Measurements from ENCODE around the gene STK32B. TPM values are rescaled to one million over a fixed set of nuclear protein-coding genes. Genes with fewer than 3 reads are reported as not detected.

Gene STK32B
- total and polyA plus RNA-seq, 8 donors = 0.90 to 5.1 (median 3.3) TPM

DNA sequence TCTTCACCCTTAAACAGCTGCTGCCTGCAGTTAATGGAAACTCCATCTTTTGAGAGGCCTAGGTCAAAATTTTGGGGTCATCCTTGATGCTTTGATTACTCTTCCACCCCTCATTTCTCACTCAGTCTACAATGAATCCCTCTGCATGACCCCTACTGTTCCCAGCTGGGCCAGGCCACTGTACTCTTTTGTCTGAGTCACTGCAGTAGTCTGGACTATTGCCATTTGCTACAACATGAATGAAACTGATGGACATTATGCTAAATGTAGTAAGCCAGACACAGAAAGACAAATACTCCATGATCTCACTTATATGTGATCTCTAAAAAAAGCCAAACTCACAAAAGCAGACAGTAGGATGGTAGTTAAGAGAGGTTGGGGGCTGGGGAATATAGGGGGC lies 28.3 kb downstream of the STK32B start:
- no peak overlapping the region for H3K27ac ChIP-seq
- DNase-seq = no peak
- intact Hi-C loops (cut with DNase I) = no loop called here
- TF ChIP-seq, protein P1, sequence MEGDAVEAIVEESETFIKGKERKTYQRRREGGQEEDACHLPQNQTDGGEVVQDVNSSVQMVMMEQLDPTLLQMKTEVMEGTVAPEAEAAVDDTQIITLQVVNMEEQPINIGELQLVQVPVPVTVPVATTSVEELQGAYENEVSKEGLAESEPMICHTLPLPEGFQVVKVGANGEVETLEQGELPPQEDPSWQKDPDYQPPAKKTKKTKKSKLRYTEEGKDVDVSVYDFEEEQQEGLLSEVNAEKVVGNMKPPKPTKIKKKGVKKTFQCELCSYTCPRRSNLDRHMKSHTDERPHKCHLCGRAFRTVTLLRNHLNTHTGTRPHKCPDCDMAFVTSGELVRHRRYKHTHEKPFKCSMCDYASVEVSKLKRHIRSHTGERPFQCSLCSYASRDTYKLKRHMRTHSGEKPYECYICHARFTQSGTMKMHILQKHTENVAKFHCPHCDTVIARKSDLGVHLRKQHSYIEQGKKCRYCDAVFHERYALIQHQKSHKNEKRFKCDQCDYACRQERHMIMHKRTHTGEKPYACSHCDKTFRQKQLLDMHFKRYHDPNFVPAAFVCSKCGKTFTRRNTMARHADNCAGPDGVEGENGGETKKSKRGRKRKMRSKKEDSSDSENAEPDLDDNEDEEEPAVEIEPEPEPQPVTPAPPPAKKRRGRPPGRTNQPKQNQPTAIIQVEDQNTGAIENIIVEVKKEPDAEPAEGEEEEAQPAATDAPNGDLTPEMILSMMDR (IDR thresholded peaks at IDR 0.05) = no peak
- H3K4me3 ChIP-seq = no peak overlapping the region
- H3K27me3 ChIP-seq = no peaks in the 10 kb centered on the region
- H3K4me1 ChIP-seq = no peaks in the 10 kb centered on the region
- H3K36me3 ChIP-seq = no peaks in the 10 kb centered on the region
- ATAC-seq = no peak
- H3K9me3 ChIP-seq = peaks cover 0 to 22% of the 10 kb centered on the region in 2 donors

- ATAC-seq (no peak), DNase-seq (no peak)
- intact Hi-C loops (cut with DNase I) = no loop called here
- Histone ChIP-seq H3K9me3 (peaks cover 0 to 28% of the 10 kb centered on the region in 2 donors), H3K4me1 (no peaks in the 10 kb centered on the region), H3K27me3 (no peaks in the 10 kb centered on the region), H3K4me3 (no peak overlapping the region), H3K27ac (no peak overlapping the region), H3K36me3 (no peaks in the 10 kb centered on the region)
- TF ChIP-seq, protein P1 (IDR thresholded peaks at IDR 0.05) = no peak
Observed at GRCh38 chr4:5081441-5081999, 30.2 kb downstream of the STK32B start.

- H3K36me3 ChIP-seq = no peaks in the 10 kb centered on the region
- no peak overlapping the region for H3K27ac ChIP-seq
- peaks cover 0 to 36% of the 10 kb centered on the region in 2 donors for H3K9me3 ChIP-seq
- intact Hi-C loops (cut with DNase I) = no loop called here
- TF ChIP-seq, protein P1 (IDR thresholded peaks at IDR 0.05) = no peak
- ATAC-seq = no peak
- H3K4me3 ChIP-seq = no peak overlapping the region
- H3K4me1 ChIP-seq = no peaks in the 10 kb centered on the region
- H3K27me3 ChIP-seq = no peaks in the 10 kb centered on the region
- DNase-seq = no peak
Observed at GRCh38 chr4:5082376-5082775, 31.1 kb downstream of the STK32B start.

DNA sequence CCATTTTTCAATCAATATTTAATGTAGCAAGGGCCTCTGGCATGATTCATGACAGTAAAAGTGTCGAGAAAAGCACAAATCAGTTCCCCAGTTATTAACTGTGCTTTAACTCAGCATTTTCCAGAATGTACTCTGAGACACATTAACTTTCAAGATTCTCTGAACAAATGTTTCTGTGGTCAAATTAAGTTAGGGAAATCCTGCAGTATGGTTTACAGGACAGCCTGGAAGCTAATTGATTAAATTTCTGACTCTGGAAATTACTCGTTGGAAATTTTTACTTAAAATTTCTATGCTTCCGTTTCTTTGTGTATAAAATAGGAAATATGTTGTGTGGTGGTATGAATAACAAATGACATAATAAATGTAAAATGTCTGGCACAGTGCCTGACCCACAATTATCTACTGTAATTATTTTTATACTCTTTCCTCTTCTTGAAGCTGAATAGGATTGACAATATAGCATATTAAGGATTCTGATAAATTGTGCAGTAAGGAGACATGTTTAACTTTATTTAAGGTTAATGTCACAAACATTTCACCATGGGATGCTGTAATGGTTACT lies 33.7 kb downstream of the STK32B start:
- DNase-seq (no peak), ATAC-seq (no peak)
- Histone ChIP-seq H3K36me3 (no peaks in the 10 kb centered on the region), H3K4me1 (no peaks in the 10 kb centered on the region), H3K27me3 (no peaks in the 10 kb centered on the region), H3K9me3 (peaks cover 0 to 40% of the 10 kb centered on the region in 2 donors), H3K27ac (no peak overlapping the region), H3K4me3 (no peak overlapping the region)
- TF ChIP-seq, protein P1 (IDR thresholded peaks at IDR 0.05) = no peak
- intact Hi-C loops (cut with DNase I) = no loop called here

DNA sequence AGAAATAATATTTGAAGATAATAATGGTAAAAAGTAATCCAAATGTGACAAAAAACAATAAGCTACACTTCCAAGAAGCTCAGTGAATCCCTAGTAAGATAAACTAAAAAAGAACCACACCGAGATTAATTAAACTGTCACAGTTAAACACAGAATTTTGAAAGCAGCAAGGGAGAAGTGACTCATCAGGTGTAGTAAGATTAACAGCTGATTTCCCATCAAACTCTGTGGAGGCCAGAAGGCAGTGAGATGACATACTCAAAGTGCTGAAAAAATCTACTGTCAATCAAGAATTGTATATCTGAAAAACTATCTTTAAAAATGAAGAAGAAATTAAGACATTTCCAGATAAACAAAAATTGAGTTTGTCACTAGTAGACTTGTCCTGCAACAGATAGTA lies 35.3 kb downstream of the STK32B start:
- intact Hi-C loops (cut with DNase I) = no loop called here
- H3K9me3 ChIP-seq = peaks cover 0 to 27% of the 10 kb centered on the region in 2 donors

More for the DNA sequence above, 35.3 kb downstream of the STK32B start:
- Histone ChIP-seq H3K4me1 (no peaks in the 10 kb centered on the region), H3K27ac (no peak overlapping the region), H3K4me3 (no peak overlapping the region), H3K27me3 (no peaks in the 10 kb centered on the region), H3K36me3 (no peaks in the 10 kb centered on the region)
- no peak for ATAC-seq
- TF ChIP-seq, protein P1 (IDR thresholded peaks at IDR 0.05) = no peak
- no peak for DNase-seq

Measured in left lung (tissue), 10 donors.